Loucy (cell line): ENCODE data around the gene SH3BGRL2.

Experiments used
- EZH2phosphoT487 ChIP-seq: fragments of 200-600 bp; IDR thresholded peaks from 2 replicates; pipeline ENCODE4 v1.6.1; 2018; ENCODE audit warnings: antibody characterized with exemption, mild to moderate bottlenecking, moderate library complexity, borderline replicate concordance
- TF ChIP-seq, protein P1 (sequence below): fragments of 200-600 bp; sonication (generic); conservative IDR thresholded peaks from 2 replicates; pipeline ENCODE4 v1.5.1; 2014; ENCODE audit warnings: mild to moderate bottlenecking, antibody characterized with exemption, low read length

DNA sequence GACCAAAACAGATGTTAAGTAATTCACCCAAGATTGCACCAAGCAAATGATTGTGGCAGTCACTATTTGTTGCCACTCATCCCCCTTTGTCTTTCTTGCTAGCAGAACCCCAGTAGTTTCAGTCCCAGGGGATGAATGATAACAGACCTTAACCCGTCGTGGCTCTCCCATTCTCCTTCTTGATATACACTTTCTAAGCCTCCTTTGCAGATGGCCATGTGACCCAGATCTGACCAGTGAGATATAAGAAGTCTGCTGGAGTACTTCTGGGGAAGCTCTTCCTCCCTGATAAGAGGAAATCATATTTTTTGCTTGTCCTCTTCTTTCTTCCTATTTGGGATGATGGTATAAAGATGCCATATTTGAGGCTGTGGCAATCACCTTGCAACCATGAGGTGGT, 9.6 kb upstream of the SH3BGRL2 start:
- TF ChIP-seq, protein P1, sequence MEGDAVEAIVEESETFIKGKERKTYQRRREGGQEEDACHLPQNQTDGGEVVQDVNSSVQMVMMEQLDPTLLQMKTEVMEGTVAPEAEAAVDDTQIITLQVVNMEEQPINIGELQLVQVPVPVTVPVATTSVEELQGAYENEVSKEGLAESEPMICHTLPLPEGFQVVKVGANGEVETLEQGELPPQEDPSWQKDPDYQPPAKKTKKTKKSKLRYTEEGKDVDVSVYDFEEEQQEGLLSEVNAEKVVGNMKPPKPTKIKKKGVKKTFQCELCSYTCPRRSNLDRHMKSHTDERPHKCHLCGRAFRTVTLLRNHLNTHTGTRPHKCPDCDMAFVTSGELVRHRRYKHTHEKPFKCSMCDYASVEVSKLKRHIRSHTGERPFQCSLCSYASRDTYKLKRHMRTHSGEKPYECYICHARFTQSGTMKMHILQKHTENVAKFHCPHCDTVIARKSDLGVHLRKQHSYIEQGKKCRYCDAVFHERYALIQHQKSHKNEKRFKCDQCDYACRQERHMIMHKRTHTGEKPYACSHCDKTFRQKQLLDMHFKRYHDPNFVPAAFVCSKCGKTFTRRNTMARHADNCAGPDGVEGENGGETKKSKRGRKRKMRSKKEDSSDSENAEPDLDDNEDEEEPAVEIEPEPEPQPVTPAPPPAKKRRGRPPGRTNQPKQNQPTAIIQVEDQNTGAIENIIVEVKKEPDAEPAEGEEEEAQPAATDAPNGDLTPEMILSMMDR, result no peak
- no peak for TF ChIP-seq EZH2phosphoT487
